Fibroblast of gingiva (primary cell): Measurements from ENCODE around the gene WFDC5.

Source experiments
- DNase-seq: peaks from one replicate; pipeline ENCODE4 v3.0.0-alpha.2; 2011; ENCODE audit warnings: low read depth

WFDC5 gene

DNA sequence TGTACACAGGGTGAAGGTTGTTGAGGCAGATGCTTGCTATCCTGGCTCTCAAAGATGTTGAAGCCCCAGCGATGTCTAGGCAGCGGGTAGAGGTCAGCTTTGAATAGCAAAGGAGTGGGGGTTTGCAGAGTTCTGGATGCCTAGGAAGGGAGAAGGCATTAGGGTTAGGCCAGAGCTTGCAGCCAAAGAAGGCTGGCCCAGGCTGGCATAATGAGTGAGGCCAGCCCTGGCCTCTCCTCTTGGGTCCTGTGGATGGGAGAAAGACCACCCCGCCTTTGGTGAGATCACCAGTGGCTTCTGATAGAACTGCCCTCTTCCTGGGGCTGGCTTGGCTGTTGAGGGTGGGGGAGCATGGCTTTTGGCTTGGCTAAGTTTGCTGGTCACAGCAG, 406 bp upstream of the WFDC5 start:
- DNase-seq = no peak

DNA sequence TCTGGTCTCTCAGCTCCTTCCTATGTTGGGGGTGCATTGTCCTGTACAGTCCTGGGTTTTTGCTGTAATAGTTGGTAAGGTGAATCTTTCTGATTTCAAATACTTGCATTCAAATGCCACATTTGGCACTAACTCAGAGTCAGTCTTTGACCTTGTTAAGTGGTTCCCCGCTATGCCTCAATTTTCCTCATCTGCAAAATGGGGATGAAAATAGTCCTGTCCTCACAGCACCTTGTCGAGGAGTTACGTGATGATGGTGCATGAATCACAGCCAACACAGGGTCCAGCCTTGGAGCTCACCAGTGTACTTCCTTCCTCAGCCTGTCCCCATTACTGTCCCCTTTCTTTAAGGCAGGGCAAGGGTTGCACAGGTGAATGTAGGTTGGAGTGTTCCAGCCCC, 1.1 kb downstream of the WFDC5 start:
- DNase-seq = no peak

DNA sequence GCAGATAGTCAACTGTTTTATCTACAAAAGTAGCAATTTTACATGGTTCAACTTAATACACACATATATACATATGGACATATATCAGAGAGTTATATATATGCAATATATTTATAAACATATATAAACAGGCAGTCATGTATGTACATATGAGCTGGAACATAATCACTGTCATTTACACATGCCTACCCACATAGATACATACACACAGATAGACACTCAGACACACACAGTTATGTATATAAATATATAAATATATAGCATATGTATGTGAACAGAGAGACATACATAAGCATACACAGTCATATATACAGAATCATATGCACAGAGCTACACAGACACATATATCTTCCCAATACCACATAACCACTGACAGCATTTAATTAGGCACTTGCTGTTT, 2.2 kb downstream of the WFDC5 start:
- DNase-seq = no peak

DNA sequence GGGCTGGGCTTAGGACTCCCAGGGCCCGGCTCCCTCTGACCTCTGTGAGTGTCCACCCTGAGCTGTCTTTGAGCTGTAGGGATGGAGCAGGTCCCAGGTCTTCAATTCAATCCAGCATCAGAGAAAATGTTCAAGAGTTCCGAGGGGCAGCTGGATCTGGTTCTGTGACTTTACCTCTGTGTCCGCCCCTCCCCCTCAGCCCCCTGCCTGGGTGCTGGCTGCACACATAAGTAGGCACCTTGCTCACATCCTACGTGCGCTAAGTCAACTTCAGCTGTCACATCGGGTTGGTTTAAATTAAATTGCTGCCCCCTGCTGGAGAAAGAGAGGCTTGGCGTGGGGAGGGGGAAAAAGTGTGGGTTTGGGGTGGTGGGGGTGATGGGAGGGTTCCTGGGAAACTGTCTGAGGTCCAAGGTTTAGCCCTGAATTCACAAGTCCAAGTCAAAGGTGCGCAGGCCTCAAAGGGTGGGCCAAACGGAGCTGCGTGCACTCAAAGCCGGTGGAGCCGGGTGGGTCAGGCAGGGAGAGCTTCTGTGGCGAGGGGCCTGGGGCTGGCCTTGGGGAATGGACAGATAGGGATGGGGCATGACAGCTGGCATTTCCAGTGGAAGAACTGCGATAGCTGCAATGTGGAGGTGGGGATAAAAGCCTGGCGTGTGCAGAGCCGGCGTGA, 3.0 kb downstream of the WFDC5 start:
- DNase-seq = no peak

DNA sequence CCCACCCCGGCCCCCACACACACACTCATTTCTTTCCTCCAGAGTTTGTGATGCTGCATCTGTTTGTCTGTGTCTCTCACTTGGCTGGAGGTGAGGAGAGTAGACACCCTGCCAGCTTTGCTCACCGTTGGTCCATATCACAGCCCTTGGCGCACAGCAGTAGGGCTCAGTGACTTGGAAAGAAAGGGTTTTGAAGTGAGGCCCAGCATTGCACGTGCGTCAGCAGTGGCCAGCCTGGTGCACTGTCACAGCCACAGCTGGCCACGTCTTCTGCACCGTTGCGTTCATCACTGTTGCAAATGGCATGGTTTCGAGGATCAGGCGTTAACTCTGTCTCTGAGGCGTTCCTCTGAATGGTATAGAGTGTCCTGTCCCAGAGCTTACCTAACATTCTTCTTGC, 3.7 kb downstream of the WFDC5 start:
- DNase-seq = no peak

DNA sequence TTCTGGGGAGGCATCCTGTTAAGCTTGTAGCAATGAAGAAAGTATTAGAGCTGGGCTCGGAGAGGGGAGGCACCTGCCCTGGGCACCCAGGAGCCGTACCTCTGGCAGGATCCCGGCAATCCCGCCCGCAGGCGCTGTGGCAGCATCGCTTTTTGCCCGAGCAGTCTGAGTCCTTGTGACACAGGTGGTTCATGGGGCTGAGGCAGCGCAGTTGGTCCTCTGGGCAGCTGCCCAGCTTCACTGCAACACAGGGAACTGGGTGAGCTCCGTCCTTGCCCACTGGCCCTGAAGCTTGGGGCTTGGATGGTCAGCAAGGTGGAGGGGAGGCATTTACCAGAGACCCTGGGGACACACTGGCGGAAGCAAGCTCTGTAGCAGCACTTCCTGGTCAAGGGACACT, 4.7 kb downstream of the WFDC5 start:
- DNase-seq = no peak

DNA sequence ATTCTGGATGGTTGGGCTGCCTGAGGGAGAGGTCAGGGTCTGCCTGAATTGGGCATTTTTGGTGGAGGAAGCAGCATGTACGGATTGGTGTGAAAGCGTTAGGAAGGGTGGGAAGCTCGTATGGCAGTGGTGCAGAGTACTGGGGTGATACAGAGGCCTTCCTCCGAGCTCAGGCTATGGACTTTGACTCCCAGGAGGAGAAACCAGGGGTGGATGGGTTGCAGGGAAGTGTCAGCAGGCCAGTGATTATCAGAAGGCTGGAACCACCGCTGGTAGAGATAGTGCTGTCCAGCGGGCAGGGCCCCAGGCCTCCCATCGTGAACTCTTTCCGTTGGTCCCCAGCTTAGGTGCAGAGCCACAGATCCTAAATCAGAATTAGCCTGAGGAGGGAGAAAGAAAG, 5.3 kb downstream of the WFDC5 start:
- DNase-seq = no peak

DNA sequence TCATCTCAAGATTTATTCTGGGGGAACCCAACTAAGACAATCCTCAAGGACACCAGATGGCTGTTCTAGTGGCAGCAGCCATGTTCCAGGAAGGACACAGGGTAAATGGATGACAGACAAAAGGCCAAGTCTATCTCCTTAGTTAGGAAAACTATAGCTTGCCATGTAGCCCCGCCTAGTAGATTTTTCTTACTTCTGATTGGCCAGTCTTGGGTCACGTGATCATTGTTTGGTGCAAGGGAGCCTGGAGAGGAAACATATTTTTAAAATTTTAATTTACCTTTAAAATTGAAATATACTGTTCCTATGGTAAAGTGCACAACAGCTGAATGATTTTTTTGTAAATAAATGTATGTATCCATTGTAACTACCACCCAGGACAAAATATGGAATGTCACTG, 9.7 kb downstream of the WFDC5 start:
- no peak for DNase-seq

DNA sequence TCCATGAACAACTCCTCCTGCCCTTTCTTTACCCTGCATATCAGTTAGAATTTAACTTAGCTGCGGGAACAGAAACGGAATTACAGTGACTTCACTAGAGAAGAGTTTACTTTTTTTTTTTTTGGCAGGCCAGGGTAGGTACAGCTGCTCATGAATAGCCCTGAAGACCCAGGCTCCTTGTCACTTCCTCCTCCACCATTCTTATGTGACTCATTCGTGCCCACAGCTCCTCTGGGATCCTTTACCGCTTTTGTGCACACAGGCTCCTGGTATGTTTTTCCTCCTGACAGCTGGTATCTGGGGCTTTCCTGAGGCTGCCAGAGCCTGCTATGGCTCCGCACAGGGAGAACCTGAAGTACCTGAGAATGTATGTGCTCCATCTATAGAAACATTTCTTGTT, 10.2 kb downstream of the WFDC5 start:
- DNase-seq = no peak

DNA sequence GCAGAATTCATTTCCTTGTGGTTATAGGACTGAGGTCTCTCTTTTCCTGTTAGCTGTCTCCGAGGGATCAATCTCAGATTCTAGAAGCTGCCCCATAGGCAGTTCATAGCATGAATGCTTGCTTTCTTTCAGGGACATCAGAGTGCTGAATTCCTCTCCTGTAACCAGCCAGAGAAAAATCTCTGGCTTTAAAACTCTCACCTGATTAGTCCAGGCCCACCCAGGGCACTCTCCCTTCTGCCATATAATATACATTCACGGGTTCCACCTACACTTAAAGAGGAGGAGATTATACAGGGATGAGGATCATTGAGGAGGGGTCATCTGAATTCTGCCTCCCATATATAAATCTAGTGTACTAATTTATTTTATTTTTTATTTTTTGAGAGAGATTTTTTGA, 11.9 kb downstream of the WFDC5 start:
- DNase-seq = no peak

DNA sequence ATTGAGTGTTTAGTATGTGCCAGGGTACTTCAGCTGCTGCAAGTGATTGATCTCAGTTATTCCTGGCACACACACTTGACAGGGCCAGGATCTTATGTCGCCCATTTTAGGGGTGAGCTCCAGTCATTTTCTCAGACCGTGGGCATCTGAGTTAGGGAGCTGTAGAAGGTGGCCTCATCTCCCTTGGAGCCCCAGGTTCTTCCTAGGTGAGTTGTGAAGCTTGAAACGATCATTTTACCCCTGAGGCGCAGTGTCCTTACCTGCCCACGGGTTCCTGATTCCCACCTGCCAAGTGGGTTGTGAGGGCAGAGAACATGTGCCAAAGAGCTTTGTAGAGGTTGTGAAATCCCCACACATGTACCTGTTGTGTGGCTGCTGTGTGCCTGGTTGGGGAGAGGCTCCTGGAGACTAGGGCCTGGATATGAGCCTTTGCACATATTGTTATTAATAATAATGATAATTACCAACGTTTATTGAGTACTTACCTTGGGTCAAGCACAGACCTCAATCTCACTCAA, 13.6 kb downstream of the WFDC5 start:
- DNase-seq = no peak

DNA sequence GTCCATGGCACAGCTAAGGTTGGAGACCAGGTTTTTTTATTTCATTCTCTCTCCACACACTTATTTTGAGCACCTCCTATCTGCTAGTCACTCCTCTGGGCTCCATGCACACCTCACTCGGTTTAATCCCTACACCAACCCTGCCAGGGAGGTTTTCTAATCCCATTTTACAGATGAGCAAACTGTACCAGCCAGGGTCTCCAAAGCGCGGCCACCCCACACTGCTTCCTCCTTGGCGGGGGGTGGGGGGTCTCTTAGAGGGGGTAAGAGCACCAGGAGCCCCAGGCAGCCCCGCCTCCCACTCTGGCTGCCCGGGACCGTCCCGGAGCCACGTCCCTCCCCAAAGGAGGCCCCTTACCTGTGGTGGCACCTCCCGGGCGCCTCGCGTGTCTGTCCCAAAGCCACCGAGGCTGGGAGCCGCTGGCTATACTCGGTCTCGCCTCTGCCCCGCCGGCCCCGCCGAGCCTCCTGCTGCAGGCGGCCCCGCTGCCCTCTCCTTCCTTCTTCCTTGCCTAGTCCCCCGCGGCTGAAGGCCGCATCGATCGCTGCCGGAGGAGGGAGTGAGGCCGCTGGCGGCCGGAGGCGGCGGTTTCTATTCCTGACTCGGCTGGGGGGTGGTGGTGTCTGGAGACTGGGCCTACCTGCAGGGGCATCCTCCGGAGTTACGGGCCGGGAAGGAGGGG, 14.3 kb downstream of the WFDC5 start, which contains the start of gene KCNS1:
Gene KCNS1 (minus strand): TSS at position 565 of the 683 bp plus-strand sequence. CDS start 1,891 bp downstream, outside the sequence.
- DNase-seq = no peak

DNA sequence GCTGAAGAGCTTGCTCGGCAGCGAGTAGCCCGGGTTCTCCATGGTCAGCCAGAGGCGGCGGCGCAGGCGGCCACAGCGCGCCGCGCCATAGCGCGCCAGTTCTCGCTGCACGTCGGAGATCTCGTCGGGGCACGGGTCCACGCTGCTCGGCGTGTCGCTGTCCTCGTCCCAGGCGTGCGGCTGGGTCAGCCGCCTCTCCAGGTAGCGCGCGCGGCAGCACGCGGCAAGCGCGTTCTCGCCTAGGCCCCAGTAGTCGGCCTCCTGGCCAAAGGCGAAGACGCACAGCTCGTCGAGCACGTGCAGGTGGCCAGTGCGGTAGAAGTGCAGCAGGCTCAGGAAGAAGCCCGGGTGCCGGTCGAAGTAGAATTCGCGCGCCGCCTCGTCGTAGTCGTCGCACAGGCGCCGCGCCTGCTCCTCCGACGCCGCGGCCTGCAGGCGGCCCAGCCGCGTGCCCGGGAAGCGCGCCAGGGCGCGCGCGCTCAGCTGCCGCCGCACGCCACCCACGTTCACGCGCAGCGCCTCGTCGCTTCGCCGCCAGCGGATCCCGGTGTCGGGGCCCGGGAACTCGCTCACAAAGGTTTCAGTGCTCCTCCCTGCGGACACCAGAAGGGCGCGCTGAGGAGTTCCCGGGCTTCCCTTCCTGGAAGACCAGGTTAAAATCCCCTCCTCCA, 16.7 kb downstream of the WFDC5 start:
- DNase-seq = no peak

DNA sequence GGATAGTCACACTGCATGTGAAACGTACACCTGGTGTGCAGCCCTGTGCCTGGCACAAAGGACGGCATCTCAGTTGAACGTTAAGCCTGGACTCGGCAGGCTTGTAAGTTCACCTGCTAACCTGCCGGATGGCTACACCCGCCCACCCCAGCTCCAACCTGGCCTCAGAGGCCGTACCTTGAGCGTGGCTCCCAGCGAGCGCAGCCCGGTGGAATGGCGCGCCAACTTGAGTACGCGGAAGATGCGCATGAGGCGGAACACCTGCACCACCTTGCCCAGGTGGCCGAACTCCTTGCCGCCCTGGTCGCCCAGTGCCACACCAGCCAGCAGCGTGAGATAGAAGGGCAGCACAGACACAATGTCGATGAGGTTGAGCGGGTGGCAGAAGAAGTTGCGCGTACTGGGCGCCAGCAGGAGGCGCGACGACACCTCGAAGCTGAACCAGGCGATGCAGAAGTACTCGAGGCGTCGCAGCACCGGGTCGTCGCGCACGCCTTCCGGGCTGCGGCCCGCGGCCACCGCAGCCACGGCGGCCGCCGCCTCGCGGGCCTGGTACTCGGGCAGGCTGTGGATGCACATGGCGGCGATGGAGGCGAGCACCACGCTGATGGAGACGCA, 17.4 kb downstream of the WFDC5 start:
- DNase-seq = peak; percentile 23

DNA sequence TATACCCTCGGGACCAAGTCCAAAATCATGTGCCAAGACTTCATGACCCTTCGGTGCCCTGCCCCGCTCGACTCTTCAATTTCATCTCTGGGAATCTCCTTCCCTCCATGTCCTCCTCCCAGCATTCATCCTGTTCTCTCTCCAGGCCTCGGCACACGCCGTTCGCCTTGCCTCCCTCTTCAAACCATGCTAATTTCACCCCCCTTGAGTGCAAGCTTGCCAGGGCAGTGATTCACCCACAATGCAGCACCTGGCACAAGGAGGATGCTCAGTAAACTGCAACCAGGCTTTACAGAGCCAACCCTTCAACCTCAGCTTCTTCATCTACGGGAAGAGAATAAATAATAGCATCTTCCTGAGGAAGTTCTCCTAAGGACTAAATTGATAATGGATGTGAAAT, 18.2 kb downstream of the WFDC5 start:
- DNase-seq = no peak

DNA sequence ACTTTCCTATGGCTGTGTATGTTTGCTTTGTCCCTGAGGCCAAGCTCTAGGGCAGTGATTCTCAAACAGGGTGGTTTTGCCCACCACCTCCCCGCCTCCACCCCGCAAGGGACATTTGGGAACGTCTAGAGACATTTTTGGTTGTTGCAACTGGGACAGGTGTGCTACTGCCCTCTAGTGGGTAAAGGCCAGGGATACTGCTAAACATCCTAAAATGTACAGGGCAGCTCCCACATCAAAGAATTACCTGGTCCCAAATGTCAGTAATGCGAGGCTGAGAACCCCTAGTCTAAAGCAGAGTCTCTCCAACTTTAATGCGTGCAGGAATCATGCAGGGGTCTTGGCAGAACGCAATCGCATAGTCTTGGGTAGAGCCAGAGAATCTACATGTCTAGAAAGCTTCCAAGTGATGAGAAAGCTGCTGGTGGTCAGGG, 19.2 kb downstream of the WFDC5 start:
- peak; percentile 56 for DNase-seq

DNA sequence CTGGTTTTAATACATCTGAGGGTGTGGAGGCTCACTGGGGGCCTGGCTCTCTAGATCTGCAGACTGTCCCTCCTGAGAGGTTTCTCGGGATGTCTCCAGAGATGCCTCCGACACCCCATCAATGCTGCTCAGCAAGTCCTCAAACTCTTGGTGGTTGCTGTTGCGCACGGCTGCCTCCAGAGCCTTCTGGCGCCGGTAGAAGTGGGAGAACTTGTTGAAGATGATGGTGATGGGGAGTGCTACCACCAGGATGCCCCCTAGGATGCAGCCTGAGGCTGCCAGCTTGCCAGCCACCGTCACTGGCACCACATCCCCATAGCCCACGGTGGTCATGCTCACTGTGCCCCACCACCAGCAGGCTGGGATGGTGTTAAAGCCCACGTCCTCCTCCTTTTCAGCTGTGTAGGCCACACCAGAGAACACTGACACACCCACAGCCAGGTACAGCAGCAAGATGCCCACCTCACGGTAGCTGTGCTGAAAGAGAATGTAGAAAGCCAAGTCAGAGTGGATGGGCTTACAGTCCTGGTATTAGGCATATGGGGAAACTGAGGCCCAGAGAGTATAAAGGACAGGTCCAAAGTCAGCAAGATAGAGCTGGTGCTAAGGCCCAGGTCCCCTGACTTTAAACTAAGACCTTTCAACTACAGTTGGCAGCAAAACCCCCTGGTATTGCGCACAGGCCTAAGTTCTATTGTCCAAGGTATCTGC, 20.0 kb downstream of the WFDC5 start:
- no peak for DNase-seq

DNA sequence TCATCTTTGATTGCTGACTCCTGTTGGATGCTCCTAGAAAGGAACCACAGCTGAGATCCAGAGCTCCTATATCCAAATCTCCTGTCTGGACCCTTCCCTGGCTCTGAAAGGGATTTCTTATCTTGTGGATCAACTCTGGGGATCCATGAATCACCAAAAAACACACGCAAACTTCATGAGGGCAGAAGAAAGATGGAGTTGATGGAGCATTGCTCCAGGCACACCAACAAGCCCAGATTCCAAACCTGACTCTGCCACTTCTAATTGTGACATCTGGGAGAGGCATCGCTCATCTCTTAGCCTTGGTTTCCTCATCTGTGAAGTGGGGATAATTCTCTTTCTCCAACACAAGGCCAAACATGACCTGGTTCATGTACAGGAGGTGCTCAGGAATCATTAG, 20.8 kb downstream of the WFDC5 start:
- no peak for DNase-seq

DNA sequence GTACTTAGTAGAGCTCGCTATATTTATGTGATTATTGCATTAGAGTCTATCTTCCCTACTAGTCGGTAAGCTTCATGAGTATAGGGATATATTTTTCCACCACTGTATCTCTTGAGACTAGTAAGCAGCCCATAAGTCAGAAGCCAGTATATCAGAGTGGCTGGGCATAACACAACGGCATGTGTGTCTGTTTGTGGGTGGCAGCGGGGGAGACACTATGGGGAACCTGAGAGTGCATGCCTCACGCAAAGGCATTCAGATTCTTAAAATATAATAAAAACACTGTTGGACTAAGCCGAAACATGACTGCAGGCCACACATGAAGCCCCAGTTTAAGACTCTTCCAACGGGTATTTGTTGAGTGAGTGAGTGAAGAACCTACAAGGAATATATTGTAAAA, 22.1 kb downstream of the WFDC5 start:
- DNase-seq = no peak

DNA sequence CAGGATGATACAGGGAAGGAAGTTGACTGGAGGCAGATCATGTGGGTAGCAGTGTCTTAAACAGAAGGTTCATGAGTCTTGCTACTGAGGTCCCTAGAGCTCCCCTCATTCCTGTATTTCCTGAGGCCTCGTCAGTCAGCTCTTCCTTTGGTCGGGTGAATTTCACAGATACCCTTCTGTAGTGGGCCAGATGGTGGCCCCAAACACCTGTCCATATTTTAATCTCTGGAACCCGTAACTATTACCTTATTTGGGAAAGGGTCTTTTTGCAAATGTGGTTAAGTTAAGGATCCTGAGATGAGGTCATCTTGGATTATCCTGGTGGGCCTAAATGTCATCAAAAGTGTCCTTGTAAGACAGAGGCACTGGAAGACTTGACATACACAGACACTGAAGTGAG, 23.6 kb downstream of the WFDC5 start:
- DNase-seq = no peak

DNA sequence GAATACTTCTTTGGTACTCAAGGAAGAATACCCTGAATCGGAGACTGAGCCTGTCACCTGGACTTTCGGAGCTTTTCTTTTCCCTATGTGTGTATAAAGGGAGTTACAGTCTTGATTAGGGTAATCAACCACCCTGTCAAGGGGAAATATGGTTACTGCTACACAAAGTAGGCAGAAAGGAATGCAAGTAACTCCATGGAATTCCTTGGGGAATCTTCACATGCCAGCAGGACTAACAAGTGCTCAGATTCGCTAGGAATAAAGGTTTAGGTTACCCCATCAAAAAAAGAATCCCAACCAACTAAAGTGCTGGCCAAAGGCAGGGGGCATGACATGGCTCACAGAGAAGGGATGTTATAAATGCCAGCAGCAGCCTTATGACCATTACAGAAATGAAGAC, 24.5 kb downstream of the WFDC5 start:
- DNase-seq = peak; percentile 31

DNA sequence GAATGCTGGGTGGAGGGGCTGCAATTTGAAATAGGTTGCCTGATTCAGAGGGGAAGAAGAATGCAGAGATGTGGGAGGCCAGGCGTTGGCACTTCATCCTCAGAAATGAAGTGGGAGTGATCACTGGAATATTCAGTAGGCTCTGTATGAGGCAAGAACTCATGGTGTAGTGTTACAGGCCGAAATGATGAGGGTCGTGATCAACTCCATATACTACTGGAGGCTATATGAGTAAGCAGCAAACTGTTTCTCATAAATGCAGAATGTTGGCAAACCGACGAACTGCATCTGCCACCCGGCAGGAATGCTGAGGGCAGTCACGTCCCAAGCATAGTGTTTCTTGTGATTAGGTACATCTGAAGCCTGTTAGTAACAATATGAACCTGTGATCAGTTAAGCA, 26.7 kb downstream of the WFDC5 start:
- DNase-seq = peak; percentile 98
